Measurements from ENCODE around the gene FARP1. TPM values are rescaled to one million over a fixed set of nuclear protein-coding genes. Genes with fewer than 3 reads are reported as not detected.

The FARP1 gene
- total and polyA plus RNA-seq, 3 experiments from 2014 or later = 0.16 to 0.27 (median 0.26) TPM

- ChIA-PET POLR2A (no interaction called here), CTCF (no interaction called here)
- Mint-ChIP-seq H3K9me3 (peaks cover 5 to 13% (median 10%) of the 10 kb centered on the region in 5 donors), H3K27me3 (peaks cover 11% of the 10 kb centered on the region in 2 donors), H3K36me3 (no peaks in the 10 kb centered on the region), H3K4me3 (no peak overlapping the region), H3K4me1 (no peaks in the 10 kb centered on the region), H3K27ac (no peak overlapping the region)
- Histone ChIP-seq H3K27ac (ENCODE audit: low read depth, low read length) (no peak overlapping the region), H3K9me3 (ENCODE audit: low read length) (no peaks in the 10 kb centered on the region), H3K4me1 (ENCODE audit: insufficient read depth, low read length) (no peaks in the 10 kb centered on the region), H3K27me3 (ENCODE audit: insufficient read depth, low read length, poor library complexity, severe bottlenecking) (no peaks in the 10 kb centered on the region), H3K4me3 (ENCODE audit: low read length) (no peak overlapping the region), H3K36me3 (ENCODE audit: insufficient read depth, low read length) (no peaks in the 10 kb centered on the region)
- no peak for DNase-seq
Observed at GRCh38 chr13:98206946-98207345, 64.1 kb downstream of the FARP1 start.

GRCh38 chr13:98207416-98207815 lies 64.5 kb downstream of the FARP1 start:
- no peak for DNase-seq
- Histone ChIP-seq H3K27ac (ENCODE audit: low read depth, low read length) (no peak overlapping the region), H3K4me1 (ENCODE audit: insufficient read depth, low read length) (no peaks in the 10 kb centered on the region), H3K9me3 (ENCODE audit: low read length) (no peaks in the 10 kb centered on the region), H3K27me3 (ENCODE audit: insufficient read depth, low read length, poor library complexity, severe bottlenecking) (no peaks in the 10 kb centered on the region), H3K36me3 (ENCODE audit: insufficient read depth, low read length) (no peaks in the 10 kb centered on the region), H3K4me3 (ENCODE audit: low read length) (no peak overlapping the region)
- CTCF ChIA-PET = no interaction called here
- POLR2A ChIA-PET = no interaction called here
- H3K9me3 Mint-ChIP-seq = peaks cover 5 to 13% (median 10%) of the 10 kb centered on the region in 5 donors
- no peaks in the 10 kb centered on the region for H3K36me3 Mint-ChIP-seq
- H3K27me3 Mint-ChIP-seq = peaks cover 8 to 11% of the 10 kb centered on the region in 2 donors
- H3K27ac Mint-ChIP-seq = no peak overlapping the region
- H3K4me1 Mint-ChIP-seq = no peaks in the 10 kb centered on the region
- no peak overlapping the region for H3K4me3 Mint-ChIP-seq

GRCh38 chr13:98208606-98209005 lies 65.7 kb downstream of the FARP1 start:
- Histone ChIP-seq H3K36me3 (ENCODE audit: insufficient read depth, low read length) (no peaks in the 10 kb centered on the region), H3K9me3 (ENCODE audit: low read length) (no peaks in the 10 kb centered on the region), H3K4me3 (ENCODE audit: low read length) (no peak overlapping the region), H3K27me3 (ENCODE audit: insufficient read depth, low read length, poor library complexity, severe bottlenecking) (no peaks in the 10 kb centered on the region), H3K27ac (ENCODE audit: low read depth, low read length) (no peak overlapping the region), H3K4me1 (ENCODE audit: insufficient read depth, low read length) (no peaks in the 10 kb centered on the region)
- H3K27ac Mint-ChIP-seq = no peak overlapping the region
- H3K27me3 Mint-ChIP-seq = peaks cover 8 to 11% of the 10 kb centered on the region in 2 donors
- H3K4me3 Mint-ChIP-seq = no peak overlapping the region
- H3K9me3 Mint-ChIP-seq = peaks cover 5 to 13% (median 10%) of the 10 kb centered on the region in 5 donors
- ChIA-PET POLR2A (no interaction called here), CTCF (no interaction called here)
- no peaks in the 10 kb centered on the region for H3K36me3 Mint-ChIP-seq
- DNase-seq = no peak
- no peaks in the 10 kb centered on the region for H3K4me1 Mint-ChIP-seq

- Mint-ChIP-seq H3K27me3 (peaks cover 4 to 8% of the 10 kb centered on the region in 2 donors), H3K4me3 (no peak overlapping the region), H3K27ac (no peak overlapping the region), H3K36me3 (peaks cover 0 to 1% (median 0%) of the 10 kb centered on the region in 3 donors), H3K9me3 (peaks cover 0 to 5% (median 0%) of the 10 kb centered on the region in 5 donors), H3K4me1 (no peaks in the 10 kb centered on the region)
- no peaks in the 10 kb centered on the region for H3K9me3 ChIP-seq (ENCODE audit: low read length)
- ChIA-PET CTCF (no interaction called here), POLR2A (no interaction called here)
- no peak overlapping the region for H3K27ac ChIP-seq (ENCODE audit: low read depth, low read length)
- no peaks in the 10 kb centered on the region for H3K27me3 ChIP-seq (ENCODE audit: insufficient read depth, low read length, poor library complexity, severe bottlenecking)
- H3K4me3 ChIP-seq (ENCODE audit: low read length) = no peak overlapping the region
- H3K4me1 ChIP-seq (ENCODE audit: insufficient read depth, low read length) = no peaks in the 10 kb centered on the region
- H3K36me3 ChIP-seq (ENCODE audit: insufficient read depth, low read length) = no peaks in the 10 kb centered on the region
- DNase-seq = no peak
Observed at GRCh38 chr13:98212763-98213162, 69.9 kb downstream of the FARP1 start.

- Histone ChIP-seq H3K36me3 (ENCODE audit: insufficient read depth, low read length) (no peaks in the 10 kb centered on the region), H3K4me1 (ENCODE audit: insufficient read depth, low read length) (no peaks in the 10 kb centered on the region), H3K4me3 (ENCODE audit: low read length) (no peak overlapping the region), H3K27ac (ENCODE audit: low read depth, low read length) (no peak overlapping the region), H3K27me3 (ENCODE audit: insufficient read depth, low read length, poor library complexity, severe bottlenecking) (no peaks in the 10 kb centered on the region), H3K9me3 (ENCODE audit: low read length) (no peaks in the 10 kb centered on the region)
- no peak overlapping the region for H3K27ac Mint-ChIP-seq
- no peaks in the 10 kb centered on the region for H3K4me1 Mint-ChIP-seq
- H3K4me3 Mint-ChIP-seq = no peak overlapping the region
- H3K36me3 Mint-ChIP-seq = peaks cover 0 to 1% (median 0%) of the 10 kb centered on the region in 3 donors
- ChIA-PET CTCF (no interaction called here), POLR2A (no interaction called here)
- no peak for DNase-seq
- H3K27me3 Mint-ChIP-seq = peaks cover 8 to 10% of the 10 kb centered on the region in 2 donors
- H3K9me3 Mint-ChIP-seq = peaks cover 0 to 5% (median 0%) of the 10 kb centered on the region in 5 donors
Observed at GRCh38 chr13:98213354-98213753, 70.5 kb downstream of the FARP1 start.

- ChIA-PET POLR2A (no interaction called here), CTCF (no interaction called here)
- no peak overlapping the region for H3K4me3 Mint-ChIP-seq
- H3K4me1 ChIP-seq (ENCODE audit: insufficient read depth, low read length) = no peaks in the 10 kb centered on the region
- H3K27me3 ChIP-seq (ENCODE audit: insufficient read depth, low read length, poor library complexity, severe bottlenecking) = no peaks in the 10 kb centered on the region
- peaks cover 0 to 3% (median 0%) of the 10 kb centered on the region in 5 donors for H3K9me3 Mint-ChIP-seq
- no peak overlapping the region for H3K27ac ChIP-seq (ENCODE audit: low read depth, low read length)
- H3K4me1 Mint-ChIP-seq = no peaks in the 10 kb centered on the region
- no peak overlapping the region for H3K27ac Mint-ChIP-seq
- peaks cover 8 to 9% of the 10 kb centered on the region in 2 donors for H3K27me3 Mint-ChIP-seq
- H3K4me3 ChIP-seq (ENCODE audit: low read length) = no peak overlapping the region
- no peaks in the 10 kb centered on the region for H3K36me3 ChIP-seq (ENCODE audit: insufficient read depth, low read length)
- no peaks in the 10 kb centered on the region for H3K9me3 ChIP-seq (ENCODE audit: low read length)
- DNase-seq = no peak
- peaks cover 0 to 1% (median 0%) of the 10 kb centered on the region in 3 donors for H3K36me3 Mint-ChIP-seq
Observed at GRCh38 chr13:98214008-98214643, 71.2 kb downstream of the FARP1 start.

- Mint-ChIP-seq H3K27me3 (peaks cover 8 to 11% of the 10 kb centered on the region in 2 donors), H3K36me3 (peaks cover 0 to 1% (median 0%) of the 10 kb centered on the region in 3 donors), H3K4me1 (no peaks in the 10 kb centered on the region), H3K27ac (no peak overlapping the region), H3K9me3 (peaks cover 0 to 3% (median 0%) of the 10 kb centered on the region in 5 donors), H3K4me3 (no peak overlapping the region)
- no peaks in the 10 kb centered on the region for H3K36me3 ChIP-seq (ENCODE audit: insufficient read depth, low read length)
- H3K4me3 ChIP-seq (ENCODE audit: low read length) = no peak overlapping the region
- H3K27me3 ChIP-seq (ENCODE audit: insufficient read depth, low read length, poor library complexity, severe bottlenecking) = no peaks in the 10 kb centered on the region
- no peaks in the 10 kb centered on the region for H3K9me3 ChIP-seq (ENCODE audit: low read length)
- CTCF ChIA-PET = no interaction called here
- H3K27ac ChIP-seq (ENCODE audit: low read depth, low read length) = no peak overlapping the region
- H3K4me1 ChIP-seq (ENCODE audit: insufficient read depth, low read length) = no peaks in the 10 kb centered on the region
- POLR2A ChIA-PET = no interaction called here
- DNase-seq = no peak
Observed at GRCh38 chr13:98214707-98215106, 71.8 kb downstream of the FARP1 start.

- Mint-ChIP-seq H3K27ac (no peak overlapping the region), H3K4me1 (no peaks in the 10 kb centered on the region)
Observed at GRCh38 chr13:98215508-98215907, 72.6 kb downstream of the FARP1 start.

More at GRCh38 chr13:98215508-98215907, 72.6 kb downstream of the FARP1 start:
- Histone ChIP-seq H3K36me3 (ENCODE audit: insufficient read depth, low read length) (no peaks in the 10 kb centered on the region), H3K4me3 (ENCODE audit: low read length) (no peak overlapping the region), H3K9me3 (ENCODE audit: low read length) (no peaks in the 10 kb centered on the region), H3K27ac (ENCODE audit: low read depth, low read length) (no peak overlapping the region), H3K27me3 (ENCODE audit: insufficient read depth, low read length, poor library complexity, severe bottlenecking) (no peaks in the 10 kb centered on the region), H3K4me1 (ENCODE audit: insufficient read depth, low read length) (no peaks in the 10 kb centered on the region)
- no peak for DNase-seq
- no peak overlapping the region for H3K4me3 Mint-ChIP-seq
- H3K36me3 Mint-ChIP-seq = peaks cover 0 to 1% (median 0%) of the 10 kb centered on the region in 3 donors
- POLR2A ChIA-PET = no interaction called here
- peaks cover 0 to 3% (median 0%) of the 10 kb centered on the region in 5 donors for H3K9me3 Mint-ChIP-seq
- CTCF ChIA-PET = no interaction called here
- H3K27me3 Mint-ChIP-seq = peaks cover 8 to 15% of the 10 kb centered on the region in 2 donors

Data from CD8-positive, alpha-beta memory T cell (primary cell).